ENCODE measurements around the gene TNFAIP3. TPM values are rescaled to one million over a fixed set of nuclear protein-coding genes. Genes with fewer than 3 reads are reported as not detected.

The TNFAIP3 gene
- total RNA-seq, 1 donor from 2014 or later = 3.6 TPM

DNA sequence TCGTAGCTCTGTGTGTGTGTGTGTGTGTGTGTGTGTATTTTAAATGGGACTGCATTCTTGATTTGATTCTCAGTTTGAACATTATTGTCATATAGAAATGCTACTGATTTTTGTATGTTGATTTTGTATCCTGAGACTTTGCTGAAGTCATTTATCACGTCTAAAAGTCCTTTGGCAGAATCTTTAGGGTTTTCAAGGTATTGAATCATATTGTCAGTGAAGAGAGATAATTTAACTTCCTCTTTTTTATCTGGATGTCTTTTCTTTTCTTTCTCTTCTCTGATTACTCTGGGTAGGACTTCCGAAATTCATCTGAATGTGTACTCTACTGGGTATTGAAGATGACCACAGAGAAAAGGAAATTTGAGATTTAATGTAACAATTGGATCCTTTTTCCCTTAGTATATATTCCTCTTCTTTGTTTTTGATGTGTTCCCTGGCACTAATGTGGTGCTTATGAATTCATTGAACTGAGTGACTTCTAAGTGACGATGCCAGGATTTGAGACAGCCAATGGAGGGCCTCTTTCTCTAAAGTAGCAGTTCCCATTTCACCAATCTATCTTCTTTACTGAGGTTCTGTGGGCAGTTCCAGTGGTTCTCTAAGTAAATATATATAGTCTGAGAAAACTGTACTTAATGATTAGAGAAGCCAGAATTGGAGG, 47.6 kb downstream of the TNFAIP3 start:
- Mint-ChIP-seq H3K27ac (no peak overlapping the region), H3K4me3 (ENCODE audit: low read depth) (no peak overlapping the region), H3K27me3 (peaks cover 9% of the 10 kb centered on the region), H3K4me1 (ENCODE audit: low read depth) (no peaks in the 10 kb centered on the region), H3K36me3 (ENCODE audit: insufficient read depth) (peaks cover 1% of the 10 kb centered on the region), H3K9me3 (ENCODE audit: low read depth) (peaks cover 8% of the 10 kb centered on the region)
- no peak for TF ChIP-seq CTCF (IDR thresholded peaks at IDR 0.05; ENCODE audit: unreplicated experiment)
- no peak for DNase-seq (ENCODE audit: low spot score, unreplicated experiment)

DNA sequence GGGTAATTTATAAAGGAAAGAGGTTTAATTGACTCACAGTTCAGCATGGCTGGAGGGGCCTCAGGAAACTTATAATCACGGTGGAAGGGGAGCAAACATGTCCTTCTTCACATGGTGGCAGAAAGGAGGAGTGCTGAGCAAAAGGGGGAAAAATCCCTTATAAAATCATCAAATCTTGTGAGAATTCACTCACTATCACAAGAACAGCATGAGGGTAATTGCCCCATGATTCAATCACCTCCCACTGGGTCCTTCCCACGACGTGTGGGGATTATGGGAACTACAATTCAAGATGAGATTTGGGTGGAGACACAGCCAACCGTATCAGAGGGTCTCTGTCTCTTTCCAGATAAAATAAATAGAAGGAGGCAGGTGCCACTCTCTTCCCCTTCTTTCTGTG, 48.7 kb downstream of the TNFAIP3 start:
- no peak for DNase-seq (ENCODE audit: low spot score, unreplicated experiment)
- no peak for TF ChIP-seq CTCF (IDR thresholded peaks at IDR 0.05; ENCODE audit: unreplicated experiment)
- H3K27me3 Mint-ChIP-seq = peaks cover 5% of the 10 kb centered on the region
- H3K4me1 Mint-ChIP-seq (ENCODE audit: low read depth) = no peaks in the 10 kb centered on the region
- no peak overlapping the region for H3K4me3 Mint-ChIP-seq (ENCODE audit: low read depth)
- peaks cover 1% of the 10 kb centered on the region for H3K36me3 Mint-ChIP-seq (ENCODE audit: insufficient read depth)
- no peak overlapping the region for H3K27ac Mint-ChIP-seq
- peaks cover 8% of the 10 kb centered on the region for H3K9me3 Mint-ChIP-seq (ENCODE audit: low read depth)

- Mint-ChIP-seq H3K36me3 (ENCODE audit: insufficient read depth) (peaks cover 1% of the 10 kb centered on the region), H3K9me3 (ENCODE audit: low read depth) (peaks cover 8% of the 10 kb centered on the region), H3K27ac (no peak overlapping the region), H3K27me3 (no peaks in the 10 kb centered on the region), H3K4me1 (ENCODE audit: low read depth) (no peaks in the 10 kb centered on the region), H3K4me3 (ENCODE audit: low read depth) (no peak overlapping the region)
- DNase-seq (ENCODE audit: low spot score, unreplicated experiment) = no peak
- no peak for TF ChIP-seq CTCF (IDR thresholded peaks at IDR 0.05; ENCODE audit: unreplicated experiment)
These were observed 50.7 kb downstream of the TNFAIP3 start for GRCh38 chr6:137917551-137918325.

- no peak for DNase-seq (ENCODE audit: low spot score, unreplicated experiment)
- no peaks in the 10 kb centered on the region for H3K27me3 Mint-ChIP-seq
- H3K36me3 Mint-ChIP-seq (ENCODE audit: insufficient read depth) = no peaks in the 10 kb centered on the region
- H3K9me3 Mint-ChIP-seq (ENCODE audit: low read depth) = peaks cover under 1% of the 10 kb centered on the region
- no peak for TF ChIP-seq CTCF (IDR thresholded peaks at IDR 0.05; ENCODE audit: unreplicated experiment)
- H3K27ac Mint-ChIP-seq = no peak overlapping the region
- peaks cover 1% of the 10 kb centered on the region for H3K4me1 Mint-ChIP-seq (ENCODE audit: low read depth)
- no peak overlapping the region for H3K4me3 Mint-ChIP-seq (ENCODE audit: low read depth)
These were observed 52.4 kb downstream of the TNFAIP3 start for GRCh38 chr6:137919502-137919823.

DNA sequence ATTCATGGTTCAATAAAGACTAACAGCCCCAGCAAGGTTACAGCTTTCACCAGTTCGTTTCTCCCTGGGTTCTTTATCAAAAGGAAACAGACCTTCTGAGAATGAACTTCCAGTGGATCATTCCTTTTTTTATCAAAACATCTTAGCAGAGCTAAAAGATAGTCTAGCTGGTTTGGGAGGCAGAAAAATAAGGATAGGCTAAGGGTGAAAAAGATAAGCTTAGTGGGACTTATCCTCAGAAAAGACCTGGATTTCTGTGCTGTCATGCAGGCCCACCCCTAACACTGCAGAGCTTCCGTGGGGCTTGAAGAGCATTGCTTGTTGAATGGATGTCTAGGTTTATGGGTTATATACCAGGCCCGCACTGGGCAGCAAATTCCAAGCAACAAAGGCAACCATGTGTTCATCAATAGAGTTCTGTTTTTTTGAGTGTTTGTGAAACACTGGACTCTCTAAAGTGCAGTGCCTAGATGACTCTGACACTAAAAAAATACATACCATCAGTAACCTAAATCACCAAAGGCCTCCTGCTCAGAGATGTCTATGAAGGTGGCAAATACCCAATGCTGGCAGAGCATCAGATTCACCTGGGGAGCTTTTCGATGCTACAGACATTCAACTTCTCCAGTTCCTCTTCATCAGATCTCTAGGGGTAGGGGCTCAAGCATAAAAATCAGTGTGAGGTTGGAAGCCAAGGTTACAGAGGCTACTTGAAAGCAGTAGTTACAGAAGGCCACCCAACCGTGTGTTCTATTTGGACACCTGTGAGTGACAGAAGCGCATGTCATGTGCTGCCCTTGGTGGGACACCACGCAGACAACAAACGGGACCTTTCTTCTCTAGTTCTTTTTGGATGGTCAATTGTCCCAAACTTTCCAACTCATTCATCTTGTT, 53.0 kb downstream of the TNFAIP3 start:
- DNase-seq (ENCODE audit: low spot score, unreplicated experiment) = no peak
- H3K27me3 Mint-ChIP-seq = no peaks in the 10 kb centered on the region
- H3K9me3 Mint-ChIP-seq (ENCODE audit: low read depth) = no peaks in the 10 kb centered on the region
- no peak for TF ChIP-seq CTCF (IDR thresholded peaks at IDR 0.05; ENCODE audit: unreplicated experiment)
- no peaks in the 10 kb centered on the region for H3K36me3 Mint-ChIP-seq (ENCODE audit: insufficient read depth)
- no peak overlapping the region for H3K4me3 Mint-ChIP-seq (ENCODE audit: low read depth)
- H3K27ac Mint-ChIP-seq = no peak overlapping the region
- H3K4me1 Mint-ChIP-seq (ENCODE audit: low read depth) = peaks cover 1% of the 10 kb centered on the region
